Gastroesophageal sphincter (tissue), 3 donors: ENCODE measurements around the gene SHISA7.

Experiments
- CTCF ChIP-seq, 4 experiments: fragments of 200-600 bp in 2 of 4; fragments of 450-650 bp in 2 of 4; sonication (generic) in 1 of 4; IDR thresholded peaks; one replicate each; pipeline ENCODE4 v1.5.1; 2017 to 2019; ENCODE audit warnings: antibody characterized with exemption in 4 of 4, mild to moderate bottlenecking in 2 of 4, moderate library complexity in 2 of 4
- EP300 ChIP-seq: sonication (generic); formaldehyde crosslinking; IDR thresholded peaks from one replicate; pipeline ENCODE4 v1.6.1; 2017; ENCODE audit warnings: antibody characterized with exemption, mild to moderate bottlenecking
- POLR2A ChIP-seq, 2 donors: fragments of 450-650 bp; IDR thresholded peaks; one replicate each; pipeline ENCODE4 v1.6.1; 2017; ENCODE audit warnings: antibody characterized with exemption in 2 of 2, mild to moderate bottlenecking in 2 of 2, moderate library complexity in 1 of 2
- POLR2AphosphoS5 ChIP-seq: sonication (generic); formaldehyde crosslinking; IDR thresholded peaks from one replicate; pipeline ENCODE4 v1.6.1; 2017; ENCODE audit warnings: antibody characterized with exemption

- TF ChIP-seq CTCF (IDR thresholded peaks at IDR 0.05) (no peak), POLR2AphosphoS5 (no peak), POLR2A (IDR thresholded peaks at IDR 0.05) (no peak), EP300 (no peak)
Measured at GRCh38 chr19:55441692-55442321, 1.3 kb downstream of the SHISA7 start.
